Heart left ventricle (tissue), 16 donors: ENCODE data around the gene IRF8. TPM values are rescaled to one million over a fixed set of nuclear protein-coding genes. Genes with fewer than 3 reads are reported as not detected.

Experiments used
- ATAC-seq, 4 donors: fragments of 200-7000 bp; cut with Tn5 transposase; one replicate each; pipeline ENCODE4 v1.9.1; 2020 to 2022; ENCODE audit warnings: moderate library complexity in 4 of 4, mild to moderate bottlenecking in 3 of 4, moderate number of reproducible peaks in 1 of 4
- DNase-seq, 5 donors: peaks; one replicate each; pipeline ENCODE4 v3.0.0-alpha.2; 2020
- H3K27ac ChIP-seq, 12 donors: fragments of 200-600 bp; sonication (generic) in 4 of 12; one replicate each; pipeline versions ENCODE4 v1.5.0 to v1.8.0; 2016 to 2022; ENCODE audit warnings: mild to moderate bottlenecking in 2 of 12
- H3K27me3 ChIP-seq, 9 donors: fragments of 200-600 bp; sonication (generic) in 2 of 9; one replicate each; pipeline versions ENCODE4 v1.5.1 to v1.8.0; 2016 to 2022; ENCODE audit warnings: mild to moderate bottlenecking in 3 of 9
- H3K36me3 ChIP-seq, 9 donors: fragments of 200-600 bp; sonication (generic) in 2 of 9; one replicate each; pipeline versions ENCODE4 v1.5.0 to v1.8.0; 2018 to 2022; ENCODE audit warnings: mild to moderate bottlenecking in 2 of 9
- H3K4me1 ChIP-seq, 12 donors: fragments of 200-600 bp; sonication (generic) in 4 of 12; one replicate each; pipeline versions ENCODE4 v1.5.0 to v1.8.0; 2016 to 2022; ENCODE audit warnings: mild to moderate bottlenecking in 3 of 12
- H3K4me3 ChIP-seq, 12 donors: fragments of 200-600 bp; sonication (generic) in 4 of 12; one replicate each; pipeline versions ENCODE4 v1.5.0 to v1.8.0; 2017 to 2022; ENCODE audit warnings: mild to moderate bottlenecking in 9 of 12, moderate library complexity in 4 of 12
- H3K9me3 ChIP-seq, 12 donors: fragments of 200-600 bp; sonication (generic) in 4 of 12; one replicate each; pipeline versions ENCODE4 v1.5.0 to v1.8.0; 2016 to 2022; ENCODE audit warnings: mild to moderate bottlenecking in 1 of 12
- CTCF ChIP-seq, 12 donors: fragments of 200-600 bp; sonication (generic) in 4 of 12; IDR thresholded peaks; one replicate each; pipeline versions ENCODE4 v1.5.0 to v1.8.0; 2018 to 2022; ENCODE audit warnings: antibody characterized with exemption in 12 of 12, mild to moderate bottlenecking in 5 of 12
- POLR2A ChIP-seq, 2 donors: fragments of 450-650 bp; IDR thresholded peaks; one replicate each; pipeline ENCODE4 v1.6.1; 2017; ENCODE audit warnings: antibody characterized with exemption in 2 of 2, mild to moderate bottlenecking in 2 of 2, moderate library complexity in 2 of 2
- WGBS, 4 donors: extraction: QIAGEN DNeasy Blood & Tissue Kit in 2 of 4; methylation state at CpG; one replicate each; pipeline versions ENCODE4 v1.1.5 to v1.1.7; 2013 to 2018; 5-methylcytosine and 5-hydroxymethylcytosine counted together
- intact Hi-C, 10 donors: fragments of 100-400 bp; cut with DNase I; formaldehyde crosslinking; loops; one replicate each; pipeline versions ENCODE4 v1.11.1 to v1.14.2; 2022
- polyA plus RNA-seq, 2 donors: library from polyadenylated mRNA; stranded (reverse); fragments of 200-250 nt; gene quantifications; one replicate each; pipeline ENCODE4 v1.2.3, GENCODE V29; 2013
- total RNA-seq, 9 donors: library from RNA; depleted of rRNA in 2 of 9; stranded (reverse); fragments of >200 nt in 2 of 9; fragmentation: NEBNext Ultra II Directional in 3 of 9; extraction: Animal tissue kit (Norgen Biotek cat#: 25700) in 3 of 9; gene quantifications; one replicate each; pipeline versions ENCODE4 v1.1.0 to v1.2.4, GENCODE V29; 2016 to 2023
- donor health status: ischemic (EF 13 %, LVEDD 7.1; RV severe dilation, severe dysfunction).
- donor health status: healthy with polysubstance abuse.
- donor health status: DM: no; HTN: yes; CAD: no.
- donor health status: DM: no; HTN: no; CAD: no.
- donor health status: ischemic (EF 25% LVEDD 6.9; RV normal size, moderate dysfunction).
- donor health status: ischemic (EF 25% LVEDD 5.7; RV mildly dilated, moderate dysfunction).
- donor health status: healthy.
- donor health status: DM: yes; HTN: yes; CAD: no.
- donor health status: ischemic (EF 35%, LVEDD 5.7; RV mildly dilated, moderate dysfunction).
- donor health status: nonischemic (EF 11% LVEDD 7.7; RV severe dilation, severe dysfunction).
- donor health status: DM: yes; HTN: yes; CAD: no.
- donor health status: PGD.
- donor health status: ischemic (EF 29% LVEDD 5.4; RV normal size, mild dysfunction).
- donor health status: nonischemic (EF 23%, LVEDD 6.1; RV moderate dilation, normal function).

IRF8 gene
- total and polyA plus RNA-seq, 11 donors, result 1.0 to 31.8 (median 3.1) TPM

- H3K27me3 ChIP-seq, result peaks cover 0 to 43% (median 4%) of the 10 kb centered on the region in 9 donors
- intact Hi-C loops, result no loop called here
- 61 to 79% (median 76%) methylated on average over 14 of the region's 14 CpGs for WGBS, 4 donors
- H3K36me3 ChIP-seq, result no peaks in the 10 kb centered on the region
- TF ChIP-seq CTCF (IDR thresholded peaks at IDR 0.05), result no peak
- TF ChIP-seq POLR2A (IDR thresholded peaks at IDR 0.05), result no peak
- H3K9me3 ChIP-seq, result no peaks in the 10 kb centered on the region
- ATAC-seq (no peak), DNase-seq (no peak)
- no peak overlapping the region for H3K27ac ChIP-seq
- no peak overlapping the region for H3K4me3 ChIP-seq
- H3K4me1 ChIP-seq, result peaks cover 0 to 15% (median 0%) of the 10 kb centered on the region in 12 donors
Observed at GRCh38 chr16:85950136-85950918, 51.4 kb downstream of the IRF8 start.

- no peak overlapping the region for H3K4me3 ChIP-seq
- no peaks in the 10 kb centered on the region for H3K36me3 ChIP-seq
- no peak overlapping the region for H3K27ac ChIP-seq
- DNase-seq (no peak), ATAC-seq (no peak)
- peaks cover 0 to 12% (median 0%) of the 10 kb centered on the region in 12 donors for H3K4me1 ChIP-seq
- H3K27me3 ChIP-seq, result peaks cover 0 to 49% (median 4%) of the 10 kb centered on the region in 9 donors
- WGBS, 4 donors, result 87 to 91% (median 90%) methylated on average over 7 to 12 of the region's 12 CpGs
- TF ChIP-seq POLR2A (IDR thresholded peaks at IDR 0.05), result no peak
- TF ChIP-seq CTCF (IDR thresholded peaks at IDR 0.05), result no peak
- no peaks in the 10 kb centered on the region for H3K9me3 ChIP-seq
- intact Hi-C loops, result no loop called here
Observed at GRCh38 chr16:85952197-85952596, 53.2 kb downstream of the IRF8 start.

GRCh38 chr16:85952811-85953210 is 53.8 kb downstream of the IRF8 start:
- H3K27ac ChIP-seq, result no peak overlapping the region
- H3K27me3 ChIP-seq, result peaks cover 0 to 45% (median 4%) of the 10 kb centered on the region in 9 donors
- peaks cover 0 to 5% (median 0%) of the 10 kb centered on the region in 12 donors for H3K4me1 ChIP-seq
- no peak overlapping the region for H3K4me3 ChIP-seq
- intact Hi-C loops, result no loop called here
- H3K9me3 ChIP-seq, result no peaks in the 10 kb centered on the region
- 91 to 95% (median 93%) methylated on average over 5 of the region's 5 CpGs for WGBS, 4 donors
- H3K36me3 ChIP-seq, result no peaks in the 10 kb centered on the region
- TF ChIP-seq POLR2A (IDR thresholded peaks at IDR 0.05) (no peak), CTCF (IDR thresholded peaks at IDR 0.05) (no peak)
- no peak for ATAC-seq
- DNase-seq, result peak in 1 of 5 donors; percentile 5

GRCh38 chr16:85954927-85955519 is 56.1 kb downstream of the IRF8 start:
- H3K36me3 ChIP-seq, result no peaks in the 10 kb centered on the region
- ATAC-seq (no peak), DNase-seq (peak in 1 of 5 donors; percentile 4)
- 92 to 94% (median 92%) methylated on average over 9 to 12 of the region's 12 CpGs for WGBS, 4 donors
- no peak overlapping the region for H3K27ac ChIP-seq
- no peaks in the 10 kb centered on the region for H3K4me1 ChIP-seq
- no peak for TF ChIP-seq CTCF (IDR thresholded peaks at IDR 0.05)
- TF ChIP-seq POLR2A (IDR thresholded peaks at IDR 0.05), result no peak
- H3K4me3 ChIP-seq, result no peak overlapping the region
- intact Hi-C loops, result no loop called here
- no peaks in the 10 kb centered on the region for H3K9me3 ChIP-seq
- H3K27me3 ChIP-seq, result peaks cover 0 to 38% (median 0%) of the 10 kb centered on the region in 9 donors
